Measurements from ENCODE around the gene VPS13D. TPM values are rescaled to one million over a fixed set of nuclear protein-coding genes. Genes with fewer than 3 reads are reported as not detected.

Gene VPS13D
- total RNA-seq, 4 donors from 2014 or later, result 42.5 to 103 (median 59.8) TPM

DNA sequence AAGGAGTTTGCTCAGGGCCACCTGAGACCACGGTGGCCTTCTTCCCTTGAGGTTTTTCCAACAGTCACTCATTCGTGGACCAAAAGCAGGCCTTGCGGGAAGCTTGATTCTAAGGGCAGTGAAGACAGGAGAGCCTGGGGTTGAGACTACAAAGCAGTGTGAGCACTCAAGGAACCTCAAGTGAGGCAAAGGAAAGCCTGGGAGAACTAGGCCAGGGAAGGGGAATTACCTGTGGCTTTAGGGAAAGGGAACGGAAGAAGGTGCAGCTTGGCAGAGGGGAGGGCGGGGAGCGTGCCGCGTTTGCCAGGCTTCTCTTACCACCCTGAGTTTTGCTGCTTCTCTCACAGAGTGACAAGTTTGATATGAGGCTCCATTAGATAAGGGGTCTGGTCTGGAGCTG, 273.9 kb downstream of the VPS13D start:
- Histone ChIP-seq H3K36me3 (peaks cover 0 to 97% (median 6%) of the 10 kb centered on the region in 3 donors), H3K27ac (peak overlapping the region in 1 of 4 donors; percentile 9)
- intact Hi-C loops (cut with DNase I), result no loop called here

GRCh38 chr1:12504601-12505000, 274.8 kb downstream of the VPS13D start:
- peaks cover 0 to 17% (median 0%) of the 10 kb centered on the region in 3 donors for H3K4me1 ChIP-seq
- intact Hi-C loops (cut with DNase I), result no loop called here
- H3K4me3 ChIP-seq, result no peak overlapping the region
- TF ChIP-seq, protein P1, sequence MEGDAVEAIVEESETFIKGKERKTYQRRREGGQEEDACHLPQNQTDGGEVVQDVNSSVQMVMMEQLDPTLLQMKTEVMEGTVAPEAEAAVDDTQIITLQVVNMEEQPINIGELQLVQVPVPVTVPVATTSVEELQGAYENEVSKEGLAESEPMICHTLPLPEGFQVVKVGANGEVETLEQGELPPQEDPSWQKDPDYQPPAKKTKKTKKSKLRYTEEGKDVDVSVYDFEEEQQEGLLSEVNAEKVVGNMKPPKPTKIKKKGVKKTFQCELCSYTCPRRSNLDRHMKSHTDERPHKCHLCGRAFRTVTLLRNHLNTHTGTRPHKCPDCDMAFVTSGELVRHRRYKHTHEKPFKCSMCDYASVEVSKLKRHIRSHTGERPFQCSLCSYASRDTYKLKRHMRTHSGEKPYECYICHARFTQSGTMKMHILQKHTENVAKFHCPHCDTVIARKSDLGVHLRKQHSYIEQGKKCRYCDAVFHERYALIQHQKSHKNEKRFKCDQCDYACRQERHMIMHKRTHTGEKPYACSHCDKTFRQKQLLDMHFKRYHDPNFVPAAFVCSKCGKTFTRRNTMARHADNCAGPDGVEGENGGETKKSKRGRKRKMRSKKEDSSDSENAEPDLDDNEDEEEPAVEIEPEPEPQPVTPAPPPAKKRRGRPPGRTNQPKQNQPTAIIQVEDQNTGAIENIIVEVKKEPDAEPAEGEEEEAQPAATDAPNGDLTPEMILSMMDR (IDR thresholded peaks at IDR 0.05), result no peak
- no peak for TF ChIP-seq POLR2A (IDR thresholded peaks at IDR 0.05)
- no peaks in the 10 kb centered on the region for H3K27me3 ChIP-seq
- no peaks in the 10 kb centered on the region for H3K9me3 ChIP-seq
- H3K36me3 ChIP-seq, result peaks cover 0 to 97% (median 6%) of the 10 kb centered on the region in 3 donors
- H3K27ac ChIP-seq, result peak overlapping the region in 2 of 4 donors; percentile 19 to 45
- WGBS, 2 donors, result 83 to 93% methylated on average over 10 of the region's 11 CpGs
- DNase-seq, result no peak

More for the DNA sequence above, 273.9 kb downstream of the VPS13D start:
- H3K27me3 ChIP-seq, result no peaks in the 10 kb centered on the region
- DNase-seq, result no peak
- no peak for TF ChIP-seq POLR2A (IDR thresholded peaks at IDR 0.05)
- TF ChIP-seq, protein P1 (IDR thresholded peaks at IDR 0.05), result no peak
- no peak overlapping the region for H3K4me3 ChIP-seq
- H3K4me1 ChIP-seq, result peaks cover 0 to 16% (median 0%) of the 10 kb centered on the region in 3 donors
- 85 to 91% methylated on average over 7 to 8 of the region's 8 CpGs for WGBS, 2 donors
- no peaks in the 10 kb centered on the region for H3K9me3 ChIP-seq

- 90 to 96% methylated on average over 7 to 10 of the region's 10 CpGs for WGBS, 2 donors
- Histone ChIP-seq H3K36me3 (peaks cover 0 to 97% (median 6%) of the 10 kb centered on the region in 3 donors), H3K27ac (no peak overlapping the region), H3K4me3 (no peak overlapping the region), H3K27me3 (no peaks in the 10 kb centered on the region), H3K9me3 (no peaks in the 10 kb centered on the region), H3K4me1 (peaks cover 0 to 23% (median 5%) of the 10 kb centered on the region in 3 donors)
- no peak for DNase-seq
- intact Hi-C loops (cut with DNase I), result no loop called here
- TF ChIP-seq POLR2A (IDR thresholded peaks at IDR 0.05), result no peak
Observed at GRCh38 chr1:12505231-12505630, 275.4 kb downstream of the VPS13D start.

- Histone ChIP-seq H3K27ac (no peak overlapping the region), H3K4me3 (no peak overlapping the region), H3K4me1 (peaks cover 0 to 28% (median 10%) of the 10 kb centered on the region in 3 donors), H3K36me3 (peaks cover 0 to 98% (median 6%) of the 10 kb centered on the region in 3 donors), H3K9me3 (no peaks in the 10 kb centered on the region), H3K27me3 (no peaks in the 10 kb centered on the region)
- intact Hi-C loops (cut with DNase I), result no loop called here
- no peak for DNase-seq
- no peak for TF ChIP-seq POLR2A (IDR thresholded peaks at IDR 0.05)
- TF ChIP-seq, protein P1 (IDR thresholded peaks at IDR 0.05), result no peak
- 87 to 95% methylated on average over 9 to 12 of the region's 12 CpGs for WGBS, 2 donors
Observed at GRCh38 chr1:12505639-12506280, 275.9 kb downstream of the VPS13D start.

DNA sequence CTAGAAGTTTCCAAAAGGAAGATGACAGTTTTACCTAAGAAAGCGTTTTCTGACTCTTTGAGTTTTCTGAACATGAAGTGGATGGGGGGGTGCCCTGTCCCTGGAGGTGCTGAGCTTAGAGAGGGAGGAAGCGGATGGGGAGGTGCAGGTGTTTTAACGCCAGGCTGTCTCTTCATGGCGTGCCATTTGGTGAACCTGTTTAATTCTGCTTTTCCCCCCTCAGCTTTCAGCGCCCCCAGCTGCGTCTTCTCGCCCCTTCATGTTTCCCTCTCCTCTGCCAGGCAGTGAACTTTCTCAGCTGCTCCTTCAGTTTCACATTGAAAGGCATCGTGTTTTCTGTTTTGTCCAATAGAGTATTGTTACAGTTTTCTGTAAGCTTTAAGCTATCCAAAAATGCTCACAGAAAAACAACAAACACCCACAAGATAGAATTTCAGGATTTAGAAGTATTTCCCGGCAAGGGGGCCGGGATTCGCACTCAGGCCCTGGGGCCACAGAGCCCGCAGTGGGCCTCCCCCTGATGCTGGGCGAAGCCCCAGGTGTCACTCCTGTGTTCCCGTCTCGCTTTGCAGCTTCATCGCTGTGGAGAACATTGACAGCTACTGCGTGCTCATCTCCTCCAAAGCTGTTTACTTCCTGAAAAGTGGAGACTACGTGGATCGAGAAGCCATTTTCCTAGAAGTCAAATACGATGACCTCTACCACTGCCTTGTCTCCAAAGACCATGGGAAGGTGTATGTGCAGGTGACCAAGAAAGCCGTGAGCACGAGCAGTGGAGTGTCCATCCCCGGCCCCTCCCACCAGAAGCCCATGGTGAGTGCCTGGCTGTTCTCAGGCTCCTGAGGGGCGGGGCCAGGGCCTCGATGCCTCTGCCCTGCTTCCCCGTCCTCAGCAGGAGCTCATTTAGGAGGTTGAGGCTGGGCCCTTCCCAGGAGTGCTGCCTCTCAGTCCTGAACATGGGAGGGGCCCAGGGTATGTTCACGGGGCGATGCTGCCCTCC, 276.8 kb downstream of the VPS13D start:
- Histone ChIP-seq H3K9me3 (no peaks in the 10 kb centered on the region), H3K27me3 (no peaks in the 10 kb centered on the region), H3K4me3 (no peak overlapping the region), H3K27ac (no peak overlapping the region), H3K4me1 (peaks cover 7 to 35% (median 15%) of the 10 kb centered on the region in 3 donors), H3K36me3 (peaks cover 0 to 98% (median 6%) of the 10 kb centered on the region in 3 donors)
- DNase-seq, result no peak
- WGBS, 2 donors, result 96 to 99% methylated on average over 20 of the region's 28 CpGs
- TF ChIP-seq, protein P1 (IDR thresholded peaks at IDR 0.05), result no peak
- intact Hi-C loops (cut with DNase I), result no loop called here

Measured in esophagus squamous epithelium (tissue), 5 donors.